Lower lobe of right lung (tissue), 2 donors: Measurements from ENCODE around the gene SYNPO. TPM values are rescaled to one million over a fixed set of nuclear protein-coding genes. Genes with fewer than 3 reads are reported as not detected.
A peak's percentile ranks its signal among the peaks of the same experiment; 100 is the strongest.

ENCODE experiments used
- ATAC-seq, 2 donors: fragments of 200-7000 bp; cut with Tn5 transposase; one replicate each; pipeline ENCODE4 v1.9.1; 2020 to 2022; ENCODE audit warnings: mild to moderate bottlenecking in 2 of 2, moderate library complexity in 2 of 2
- DNase-seq: peaks from one replicate; pipeline ENCODE4 v3.0.0-alpha.2; 2020
- H3K27ac ChIP-seq: fragments of 200-600 bp; one replicate; pipeline ENCODE4 v1.8.0; 2022
- H3K27me3 ChIP-seq: fragments of 200-600 bp; one replicate; pipeline ENCODE4 v1.8.0; 2022; ENCODE audit warnings: low read depth
- H3K36me3 ChIP-seq: fragments of 200-600 bp; one replicate; pipeline ENCODE4 v1.8.0; 2022; ENCODE audit warnings: mild to moderate bottlenecking
- H3K4me1 ChIP-seq: fragments of 200-600 bp; one replicate; pipeline ENCODE4 v1.8.0; 2022
- H3K4me3 ChIP-seq: fragments of 200-600 bp; one replicate; pipeline ENCODE4 v1.8.0; 2022; ENCODE audit warnings: mild to moderate bottlenecking
- H3K9me3 ChIP-seq: fragments of 200-600 bp; one replicate; pipeline ENCODE4 v1.8.0; 2022
- intact Hi-C: fragments of 100-400 bp; cut with DNase I; formaldehyde crosslinking; loops from one replicate; pipeline ENCODE4 v1.11.0; 2022
- total RNA-seq: library from RNA; stranded (reverse); fragmentation: NEBNext Ultra II Directional; extraction: Animal tissue kit (Norgen Biotek cat#: 25700); gene quantifications from one replicate; pipeline ENCODE4 v1.2.1, GENCODE V29; 2021
- TF ChIP-seq, protein P1 (sequence below): fragments of 200-600 bp; IDR thresholded peaks from one replicate; pipeline ENCODE4 v1.8.0; 2022; ENCODE audit warnings: antibody characterized with exemption, mild to moderate bottlenecking
- donor health status: DM: no; HTN: yes; CAD: no; lungs with severe emphysema.

SYNPO gene
- total RNA-seq, 1 donor from 2014 or later = 90.6 TPM

DNA sequence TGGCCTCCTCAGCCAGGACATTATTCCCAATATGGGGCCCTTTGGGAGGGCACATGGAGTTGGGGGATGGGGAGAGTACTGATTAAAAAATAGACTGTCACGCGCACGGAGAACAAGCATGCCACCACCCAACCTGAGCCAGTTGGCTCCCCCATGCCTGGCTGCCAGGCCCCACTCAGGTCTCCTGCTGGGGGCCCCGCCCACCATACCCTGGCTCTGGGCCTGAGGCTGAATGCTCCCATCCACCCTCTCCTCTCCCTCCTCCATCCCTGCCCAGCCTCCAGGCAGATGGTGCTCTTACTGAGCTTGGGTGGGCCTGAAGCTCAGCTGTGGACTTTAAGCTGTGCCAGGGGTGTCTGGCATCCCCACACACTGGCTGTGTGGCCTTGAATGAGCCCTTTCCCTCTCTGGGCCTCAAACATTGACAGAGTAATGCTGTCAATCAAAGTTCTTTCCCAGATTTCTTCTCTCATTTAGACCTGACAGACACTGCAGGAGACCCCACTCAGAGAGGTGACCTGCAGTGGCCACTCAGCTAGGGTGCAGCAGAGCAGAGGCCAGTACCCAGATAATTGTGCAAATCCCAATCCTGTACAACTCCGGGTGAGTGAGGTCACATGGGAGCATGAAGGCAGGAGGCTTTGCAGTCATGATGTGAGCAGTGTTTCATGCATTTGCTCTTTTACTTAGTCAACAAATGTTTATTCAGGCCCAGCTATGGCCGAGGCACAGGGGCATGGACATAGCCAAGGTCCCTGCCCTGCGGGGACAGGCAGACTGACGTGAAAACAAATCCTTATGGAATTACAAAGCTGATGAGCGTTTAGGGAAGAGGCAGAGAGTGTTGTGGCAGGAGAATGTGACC lies 9.8 kb upstream of the SYNPO start:
- Histone ChIP-seq H3K4me1 (peaks cover 67% of the 10 kb centered on the region), H3K4me3 (no peak overlapping the region), H3K36me3 (peaks cover 3% of the 10 kb centered on the region), H3K9me3 (no peaks in the 10 kb centered on the region), H3K27ac (peak overlapping the region; percentile 31), H3K27me3 (no peaks in the 10 kb centered on the region)
- TF ChIP-seq, protein P1, sequence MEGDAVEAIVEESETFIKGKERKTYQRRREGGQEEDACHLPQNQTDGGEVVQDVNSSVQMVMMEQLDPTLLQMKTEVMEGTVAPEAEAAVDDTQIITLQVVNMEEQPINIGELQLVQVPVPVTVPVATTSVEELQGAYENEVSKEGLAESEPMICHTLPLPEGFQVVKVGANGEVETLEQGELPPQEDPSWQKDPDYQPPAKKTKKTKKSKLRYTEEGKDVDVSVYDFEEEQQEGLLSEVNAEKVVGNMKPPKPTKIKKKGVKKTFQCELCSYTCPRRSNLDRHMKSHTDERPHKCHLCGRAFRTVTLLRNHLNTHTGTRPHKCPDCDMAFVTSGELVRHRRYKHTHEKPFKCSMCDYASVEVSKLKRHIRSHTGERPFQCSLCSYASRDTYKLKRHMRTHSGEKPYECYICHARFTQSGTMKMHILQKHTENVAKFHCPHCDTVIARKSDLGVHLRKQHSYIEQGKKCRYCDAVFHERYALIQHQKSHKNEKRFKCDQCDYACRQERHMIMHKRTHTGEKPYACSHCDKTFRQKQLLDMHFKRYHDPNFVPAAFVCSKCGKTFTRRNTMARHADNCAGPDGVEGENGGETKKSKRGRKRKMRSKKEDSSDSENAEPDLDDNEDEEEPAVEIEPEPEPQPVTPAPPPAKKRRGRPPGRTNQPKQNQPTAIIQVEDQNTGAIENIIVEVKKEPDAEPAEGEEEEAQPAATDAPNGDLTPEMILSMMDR = no peak
- ATAC-seq (no peak), DNase-seq (no peak)
- intact Hi-C loops = no loop called here

DNA sequence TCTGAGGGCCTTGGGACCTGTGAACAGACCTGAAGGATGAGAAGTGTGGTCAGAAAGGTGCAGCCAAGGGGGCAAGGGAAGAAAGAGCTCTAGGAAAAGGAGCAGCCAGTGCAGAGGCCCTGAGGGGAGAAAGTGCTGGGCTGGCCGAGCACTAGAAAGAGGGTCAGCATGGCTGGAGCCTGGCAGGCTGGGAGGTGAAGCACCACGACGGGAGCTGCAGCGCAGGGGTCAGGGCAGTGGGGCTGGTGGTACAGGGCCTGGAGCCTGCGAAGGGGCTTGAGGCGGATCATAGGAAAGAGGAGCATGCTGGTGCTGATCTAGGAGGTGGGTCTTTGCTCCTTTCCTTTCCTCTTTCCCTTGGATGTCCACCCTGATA lies 9.1 kb upstream of the SYNPO start:
- ATAC-seq = no peak

DNA sequence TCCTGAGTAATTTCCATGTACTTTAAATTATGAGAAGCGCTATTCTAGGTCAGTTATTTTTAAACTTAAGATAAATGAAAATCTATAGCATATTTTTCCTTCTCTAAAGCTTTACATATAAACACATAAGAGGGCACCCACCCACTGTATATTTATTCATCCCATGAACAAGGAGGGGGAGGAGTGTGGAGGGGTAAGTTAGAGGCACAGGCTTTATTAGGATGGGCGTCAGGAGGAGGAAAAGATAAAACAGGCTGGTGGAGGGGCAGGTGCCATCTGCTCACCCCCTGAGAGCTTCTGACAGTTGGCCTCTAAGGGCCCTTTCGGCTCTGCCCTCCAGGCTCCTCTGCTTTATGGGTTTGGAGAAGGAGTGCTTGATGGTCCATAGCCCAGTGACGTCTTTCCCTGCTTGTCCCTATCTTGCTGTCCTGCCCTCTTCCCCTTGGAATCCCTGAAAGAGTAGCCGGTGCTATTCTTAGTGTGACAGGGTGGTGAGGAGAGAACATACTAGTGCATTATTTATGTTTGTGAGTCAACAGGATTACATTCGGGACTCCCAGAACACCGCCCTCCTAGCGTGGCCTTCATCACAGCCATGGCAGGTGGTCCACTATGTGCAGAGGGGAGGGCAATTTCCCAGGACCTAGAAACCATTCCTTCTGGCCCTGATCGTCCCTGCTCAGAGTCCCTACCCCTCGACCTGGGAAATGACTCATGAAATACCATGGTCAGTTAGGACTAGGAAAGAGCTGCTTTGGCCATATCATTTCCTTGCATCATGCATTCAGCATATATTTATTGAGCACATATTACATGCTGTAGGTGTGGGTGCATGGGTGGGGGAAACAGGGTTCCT lies 7.9 kb upstream of the SYNPO start:
- ATAC-seq (no peak), DNase-seq (no peak)
- H3K9me3 ChIP-seq = no peaks in the 10 kb centered on the region
- TF ChIP-seq, protein P1 = no peak
- no peak overlapping the region for H3K4me3 ChIP-seq
- H3K4me1 ChIP-seq = peaks cover 65% of the 10 kb centered on the region
- intact Hi-C loops = no loop called here
- H3K27me3 ChIP-seq = no peaks in the 10 kb centered on the region
- peaks cover 3% of the 10 kb centered on the region for H3K36me3 ChIP-seq
- no peak overlapping the region for H3K27ac ChIP-seq

More for the DNA sequence above, 9.1 kb upstream of the SYNPO start:
- H3K27ac ChIP-seq = no peak overlapping the region
- H3K9me3 ChIP-seq = no peaks in the 10 kb centered on the region
- intact Hi-C loops = no loop called here
- DNase-seq = no peak
- TF ChIP-seq, protein P1 = no peak
- H3K27me3 ChIP-seq = no peaks in the 10 kb centered on the region
- peaks cover 3% of the 10 kb centered on the region for H3K36me3 ChIP-seq
- no peak overlapping the region for H3K4me3 ChIP-seq
- peaks cover 67% of the 10 kb centered on the region for H3K4me1 ChIP-seq

DNA sequence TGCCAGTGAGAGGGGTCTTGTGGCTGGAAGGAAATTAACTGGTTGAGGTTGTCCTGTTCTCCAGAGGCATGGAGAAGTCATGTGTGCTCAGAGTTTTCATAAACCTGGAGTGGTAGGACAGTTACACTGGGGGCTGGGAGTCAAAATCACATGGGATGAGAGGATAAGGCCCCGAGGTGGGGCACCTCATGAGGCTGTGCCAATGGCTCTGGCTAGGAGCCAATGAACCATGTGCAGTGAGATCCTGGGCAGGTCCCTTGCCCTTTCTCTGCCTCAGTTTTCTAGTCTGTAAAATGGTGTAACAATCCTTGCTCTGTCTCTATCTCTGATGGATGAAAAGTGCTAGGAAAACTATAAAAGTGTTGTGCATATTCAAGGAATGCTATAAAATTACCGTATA lies 7.0 kb upstream of the SYNPO start:
- TF ChIP-seq, protein P1 = no peak
- H3K9me3 ChIP-seq = no peaks in the 10 kb centered on the region
- H3K4me1 ChIP-seq = peaks cover 69% of the 10 kb centered on the region
- no peak overlapping the region for H3K27ac ChIP-seq
- DNase-seq (no peak), ATAC-seq (no peak)
- H3K36me3 ChIP-seq = peaks cover 3% of the 10 kb centered on the region
- intact Hi-C loops = no loop called here
- no peaks in the 10 kb centered on the region for H3K27me3 ChIP-seq
- no peak overlapping the region for H3K4me3 ChIP-seq

DNA sequence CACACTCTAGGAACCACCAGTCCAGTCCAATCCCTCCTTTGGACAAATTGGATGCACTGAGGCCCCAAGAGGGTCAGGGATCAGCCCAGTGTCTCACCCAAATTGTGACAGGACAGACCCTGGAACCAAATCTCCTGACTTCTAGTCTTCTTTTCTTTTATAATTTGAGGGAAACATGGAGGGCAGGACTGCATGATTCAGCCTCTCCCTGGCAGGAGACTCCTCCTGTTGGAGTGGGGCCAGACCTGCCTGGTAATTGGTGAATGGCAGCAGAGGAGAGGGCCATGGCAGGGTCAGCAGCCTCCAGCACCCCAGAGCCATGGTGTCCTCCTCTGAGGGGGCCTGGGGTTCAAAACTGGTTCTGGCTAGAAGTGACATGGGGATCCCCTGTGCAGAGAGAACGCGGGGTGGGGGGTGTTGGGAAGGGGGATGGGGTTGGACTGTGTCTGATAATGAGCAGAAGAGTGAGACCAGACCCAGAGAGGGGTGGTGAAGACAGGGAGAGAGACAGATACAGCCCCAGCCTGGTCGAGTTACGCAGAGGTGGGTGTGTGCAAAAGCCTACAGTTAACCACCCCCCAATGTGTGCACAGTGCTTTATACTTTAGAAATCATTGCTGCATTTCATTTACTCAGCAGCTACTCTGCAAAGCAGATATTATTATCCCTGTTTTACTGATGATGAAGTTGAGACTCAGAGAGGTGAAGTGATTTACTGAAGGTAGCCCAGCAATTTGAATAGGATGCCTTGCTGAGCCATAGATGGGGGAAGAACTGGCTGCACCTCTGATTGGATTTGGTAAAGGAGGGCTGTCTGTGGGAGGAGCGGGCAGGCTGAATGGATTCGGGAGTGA lies 3.8 kb upstream of the SYNPO start:
- H3K27me3 ChIP-seq = no peaks in the 10 kb centered on the region
- intact Hi-C loops = no loop called here

More for the DNA sequence above, 3.8 kb upstream of the SYNPO start:
- Histone ChIP-seq H3K4me1 (peaks cover 76% of the 10 kb centered on the region), H3K4me3 (no peak overlapping the region), H3K36me3 (peaks cover 3% of the 10 kb centered on the region), H3K9me3 (no peaks in the 10 kb centered on the region), H3K27ac (peak overlapping the region; percentile 79)
- ATAC-seq (peak; percentile 21 to 40), DNase-seq (no peak)
- TF ChIP-seq, protein P1 = no peak
